ENCODE measurements around the gene MICAL3.

GRCh38 chr22:18012531-18012930 lies 11.8 kb downstream of the MICAL3 start:
- TF ChIP-seq POLR2AphosphoS5 (IDR thresholded peaks at IDR 0.05; ENCODE audit: borderline replicate concordance, low read depth, low read length) (no peak), EZH2 (IDR thresholded peaks at IDR 0.05) (no peak), FOXP2 (optimal IDR thresholded peaks at IDR 0.05; ENCODE audit: control extremely low read depth, extremely low read length, insufficient read depth) (no peak)
